Stimulated activated naive B cell treated with anti-CD40 and anti-IgM and Interleukin-4, amounts not matched to agents 10 μg/mL and 1 μg/mL and 100 μg/mL, for 72 hours (primary cell): Measurements from ENCODE around the gene ERLIN1.

Experiments
- ATAC-seq, 2 donors: fragments of 150-1000 bp; cut with Tn5 transposase; replicated peaks; 2 replicates each; pipeline ENCODE4 v1.10.0; 2021; ENCODE audit warnings: moderate library complexity in 1 of 2
- DNase-seq: peaks from one replicate; pipeline ENCODE4 v3.0.0; 2021
- H3K27ac Mint-ChIP-seq: one replicate; pipeline ENCODE4 v1.8.0; 2022; ENCODE audit warnings: mild to moderate bottlenecking, mixed read lengths
- H3K27me3 Mint-ChIP-seq, 2 donors: one replicate each; pipeline ENCODE4 v1.8.0; 2022; ENCODE audit warnings: mixed read lengths in 2 of 2
- H3K36me3 Mint-ChIP-seq, 2 donors: one replicate each; pipeline ENCODE4 v1.8.0; 2022; ENCODE audit warnings: mixed read lengths in 2 of 2, mild to moderate bottlenecking in 1 of 2
- H3K4me1 Mint-ChIP-seq, 2 donors: one replicate each; pipeline ENCODE4 v1.8.0; 2022; ENCODE audit warnings: mixed read lengths in 2 of 2, mild to moderate bottlenecking in 1 of 2
- H3K4me3 Mint-ChIP-seq, 2 donors: one replicate each; pipeline ENCODE4 v1.8.0; 2022; ENCODE audit warnings: mild to moderate bottlenecking in 2 of 2, mixed read lengths in 2 of 2, moderate library complexity in 1 of 2
- H3K9me3 Mint-ChIP-seq, 2 donors: one replicate each; pipeline ENCODE4 v1.8.0; 2022; ENCODE audit warnings: mixed read lengths in 2 of 2, mild to moderate bottlenecking in 1 of 2

ERLIN1 gene

GRCh38 chr10:100184426-100184825 lies 1.4 kb downstream of the ERLIN1 start:
- Mint-ChIP-seq H3K27me3 (no peaks in the 10 kb centered on the region), H3K4me1 (peaks cover 28 to 62% of the 10 kb centered on the region in 2 donors), H3K4me3 (peak overlapping the region; percentile 93 to 94), H3K36me3 (peaks cover 31 to 40% of the 10 kb centered on the region in 2 donors), H3K9me3 (no peaks in the 10 kb centered on the region), H3K27ac (no peak overlapping the region)
- ATAC-seq = no peak
- DNase-seq = no peak

GRCh38 chr10:100183481-100183880 lies 2.3 kb downstream of the ERLIN1 start:
- Mint-ChIP-seq H3K27me3 (no peaks in the 10 kb centered on the region), H3K27ac (no peak overlapping the region), H3K9me3 (no peaks in the 10 kb centered on the region), H3K36me3 (peaks cover 31 to 40% of the 10 kb centered on the region in 2 donors), H3K4me3 (no peak overlapping the region), H3K4me1 (peaks cover 27 to 62% of the 10 kb centered on the region in 2 donors)
- no peak for DNase-seq
- no peak for ATAC-seq

GRCh38 chr10:100182908-100183307 lies 2.9 kb downstream of the ERLIN1 start:
- no peak for ATAC-seq
- Mint-ChIP-seq H3K27me3 (no peaks in the 10 kb centered on the region), H3K4me3 (no peak overlapping the region), H3K9me3 (no peaks in the 10 kb centered on the region), H3K4me1 (peaks cover 25 to 62% of the 10 kb centered on the region in 2 donors), H3K27ac (no peak overlapping the region), H3K36me3 (peaks cover 32 to 42% of the 10 kb centered on the region in 2 donors)
- DNase-seq = no peak

- Mint-ChIP-seq H3K36me3 (peaks cover 34 to 43% of the 10 kb centered on the region in 2 donors), H3K9me3 (no peaks in the 10 kb centered on the region), H3K4me3 (no peak overlapping the region), H3K27ac (no peak overlapping the region), H3K27me3 (no peaks in the 10 kb centered on the region), H3K4me1 (peaks cover 23 to 55% of the 10 kb centered on the region in 2 donors)
- ATAC-seq (no peak), DNase-seq (no peak)
Measured at GRCh38 chr10:100182281-100182680, 3.5 kb downstream of the ERLIN1 start.

- Mint-ChIP-seq H3K27me3 (no peaks in the 10 kb centered on the region), H3K36me3 (peaks cover 42 to 49% of the 10 kb centered on the region in 2 donors), H3K4me1 (peaks cover 8 to 15% of the 10 kb centered on the region in 2 donors), H3K4me3 (no peak overlapping the region), H3K27ac (no peak overlapping the region), H3K9me3 (peaks cover 0 to 3% of the 10 kb centered on the region in 2 donors)
- DNase-seq (no peak), ATAC-seq (no peak)
Measured at GRCh38 chr10:100175875-100176274, 10.0 kb downstream of the ERLIN1 start.

- H3K4me3 Mint-ChIP-seq = no peak overlapping the region
- ATAC-seq = peak; percentile 68 to 80
Measured at GRCh38 chr10:100174699-100175677, 10.8 kb downstream of the ERLIN1 start.

GRCh38 chr10:100173035-100173434 lies 12.8 kb downstream of the ERLIN1 start:
- no peak overlapping the region for H3K27ac Mint-ChIP-seq
- DNase-seq (no peak), ATAC-seq (no peak)
- H3K4me1 Mint-ChIP-seq = peaks cover 7 to 10% of the 10 kb centered on the region in 2 donors
- no peak overlapping the region for H3K4me3 Mint-ChIP-seq
- no peaks in the 10 kb centered on the region for H3K27me3 Mint-ChIP-seq
- peaks cover 39 to 48% of the 10 kb centered on the region in 2 donors for H3K36me3 Mint-ChIP-seq
- peaks cover 0 to 3% of the 10 kb centered on the region in 2 donors for H3K9me3 Mint-ChIP-seq

More at GRCh38 chr10:100174699-100175677, 10.8 kb downstream of the ERLIN1 start:
- peaks cover 0 to 3% of the 10 kb centered on the region in 2 donors for H3K9me3 Mint-ChIP-seq
- peaks cover 4 to 7% of the 10 kb centered on the region in 2 donors for H3K4me1 Mint-ChIP-seq
- no peak overlapping the region for H3K27ac Mint-ChIP-seq
- no peaks in the 10 kb centered on the region for H3K27me3 Mint-ChIP-seq
- DNase-seq = no peak
- peaks cover 41 to 46% of the 10 kb centered on the region in 2 donors for H3K36me3 Mint-ChIP-seq

- Mint-ChIP-seq H3K27ac (no peak overlapping the region), H3K9me3 (peaks cover 0 to 3% of the 10 kb centered on the region in 2 donors), H3K4me3 (no peak overlapping the region), H3K4me1 (peaks cover 10 to 17% of the 10 kb centered on the region in 2 donors), H3K27me3 (no peaks in the 10 kb centered on the region), H3K36me3 (peaks cover 40 to 46% of the 10 kb centered on the region in 2 donors)
- DNase-seq (no peak), ATAC-seq (no peak)
Measured at GRCh38 chr10:100172349-100172748, 13.5 kb downstream of the ERLIN1 start.

GRCh38 chr10:100168313-100168643 lies 17.6 kb downstream of the ERLIN1 start:
- Mint-ChIP-seq H3K4me3 (no peak overlapping the region), H3K4me1 (peaks cover 10 to 13% of the 10 kb centered on the region in 2 donors), H3K27ac (no peak overlapping the region), H3K27me3 (no peaks in the 10 kb centered on the region), H3K9me3 (peaks cover 0 to 2% of the 10 kb centered on the region in 2 donors), H3K36me3 (peaks cover 36 to 39% of the 10 kb centered on the region in 2 donors)
- ATAC-seq (no peak), DNase-seq (no peak)

- Mint-ChIP-seq H3K36me3 (peaks cover 36 to 39% of the 10 kb centered on the region in 2 donors), H3K27me3 (no peaks in the 10 kb centered on the region), H3K4me3 (peak overlapping the region; percentile 25 to 43), H3K27ac (no peak overlapping the region), H3K4me1 (peaks cover 10 to 13% of the 10 kb centered on the region in 2 donors), H3K9me3 (peaks cover 0 to 2% of the 10 kb centered on the region in 2 donors)
- ATAC-seq = no peak
- no peak for DNase-seq
Measured at GRCh38 chr10:100167553-100168312, 18.1 kb downstream of the ERLIN1 start.

- no peak for ATAC-seq
- H3K36me3 Mint-ChIP-seq = peaks cover 33 to 44% of the 10 kb centered on the region in 2 donors
- no peak overlapping the region for H3K4me3 Mint-ChIP-seq
- no peaks in the 10 kb centered on the region for H3K27me3 Mint-ChIP-seq
- no peak for DNase-seq
- peaks cover 8 to 15% of the 10 kb centered on the region in 2 donors for H3K4me1 Mint-ChIP-seq
- no peaks in the 10 kb centered on the region for H3K9me3 Mint-ChIP-seq
- no peak overlapping the region for H3K27ac Mint-ChIP-seq
Measured at GRCh38 chr10:100163704-100164621, 21.9 kb downstream of the ERLIN1 start.

GRCh38 chr10:100162696-100163095 lies 23.1 kb downstream of the ERLIN1 start:
- H3K36me3 Mint-ChIP-seq = peaks cover 42 to 50% of the 10 kb centered on the region in 2 donors
- no peak for ATAC-seq
- no peak for DNase-seq
- H3K4me3 Mint-ChIP-seq = no peak overlapping the region
- no peaks in the 10 kb centered on the region for H3K27me3 Mint-ChIP-seq
- no peaks in the 10 kb centered on the region for H3K9me3 Mint-ChIP-seq
- H3K4me1 Mint-ChIP-seq = peaks cover 14 to 20% of the 10 kb centered on the region in 2 donors
- H3K27ac Mint-ChIP-seq = no peak overlapping the region

- peaks cover 19 to 29% of the 10 kb centered on the region in 2 donors for H3K4me1 Mint-ChIP-seq
- peaks cover 56 to 72% of the 10 kb centered on the region in 2 donors for H3K36me3 Mint-ChIP-seq
- peaks cover 0 to 2% of the 10 kb centered on the region in 2 donors for H3K9me3 Mint-ChIP-seq
- DNase-seq = no peak
- H3K27ac Mint-ChIP-seq = peak overlapping the region; percentile 9
- H3K27me3 Mint-ChIP-seq = no peaks in the 10 kb centered on the region
- ATAC-seq = peak; percentile 98 to 99
- peak overlapping the region in 1 of 2 donors; percentile 17 for H3K4me3 Mint-ChIP-seq
Measured at GRCh38 chr10:100158044-100158805, 27.6 kb downstream of the ERLIN1 start.
